WTC11 (cell line): ENCODE results near the gene CHRM1.

Source experiments
- MXD4 ChIP-seq: fragments of 250-450 bp; sonication (Bioruptor Pico); IDR thresholded peaks from 2 replicates; pipeline ENCODE4 v1.8.0; 2021; ENCODE audit warnings: mild to moderate bottlenecking, moderate library complexity, borderline replicate concordance
- NFYB ChIP-seq: sonication (generic); formaldehyde crosslinking; conservative IDR thresholded peaks from 2 replicates; pipeline ENCODE4 v1.8.0; 2022; ENCODE audit warnings: low read depth, missing genetic modification reagents
- TF ChIP-seq, protein P1 (sequence below): fragments of 200-600 bp; IDR thresholded peaks from 2 replicates; pipeline ENCODE4 v1.8.0; 2022; ENCODE audit warnings: antibody characterized with exemption
- TF ChIP-seq, protein P2 (sequence below): fragments of 250-450 bp; sonication (Bioruptor Pico); IDR thresholded peaks from 2 replicates; pipeline ENCODE4 v1.9.0; 2021; ENCODE audit warnings: moderate library complexity, mild to moderate bottlenecking, inconsistent platforms, borderline replicate concordance

DNA sequence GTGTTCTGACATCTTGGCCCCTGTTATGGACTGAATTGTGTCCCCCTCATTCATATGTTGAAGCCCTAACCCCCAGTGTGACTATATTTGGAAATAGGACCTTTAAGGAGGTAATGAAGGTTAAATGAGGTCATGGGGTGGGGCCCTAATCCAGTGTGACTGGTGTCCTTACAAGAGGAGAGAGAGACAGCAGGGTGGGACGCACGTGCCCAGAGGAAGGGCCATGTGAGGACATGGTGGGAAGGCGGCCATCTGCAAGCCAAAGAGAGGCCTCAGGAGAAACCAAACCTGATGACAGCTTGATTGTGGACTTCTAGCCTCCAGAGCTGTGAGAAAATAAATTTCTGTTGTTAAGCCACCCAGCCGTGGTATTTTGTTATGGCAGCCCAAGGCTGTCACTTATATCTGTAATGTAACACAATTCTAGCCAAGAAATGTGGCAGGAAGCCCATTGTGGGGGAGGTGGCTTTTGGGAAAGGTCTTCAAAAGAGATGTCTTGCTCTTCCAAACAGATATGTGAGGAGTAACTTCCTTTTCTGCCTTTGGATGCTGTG is 39.9 kb upstream of the CHRM1 start:
- no peak for TF ChIP-seq MXD4
- no peak for TF ChIP-seq NFYB (CRISPR knock-in tag)
- TF ChIP-seq, protein P1, sequence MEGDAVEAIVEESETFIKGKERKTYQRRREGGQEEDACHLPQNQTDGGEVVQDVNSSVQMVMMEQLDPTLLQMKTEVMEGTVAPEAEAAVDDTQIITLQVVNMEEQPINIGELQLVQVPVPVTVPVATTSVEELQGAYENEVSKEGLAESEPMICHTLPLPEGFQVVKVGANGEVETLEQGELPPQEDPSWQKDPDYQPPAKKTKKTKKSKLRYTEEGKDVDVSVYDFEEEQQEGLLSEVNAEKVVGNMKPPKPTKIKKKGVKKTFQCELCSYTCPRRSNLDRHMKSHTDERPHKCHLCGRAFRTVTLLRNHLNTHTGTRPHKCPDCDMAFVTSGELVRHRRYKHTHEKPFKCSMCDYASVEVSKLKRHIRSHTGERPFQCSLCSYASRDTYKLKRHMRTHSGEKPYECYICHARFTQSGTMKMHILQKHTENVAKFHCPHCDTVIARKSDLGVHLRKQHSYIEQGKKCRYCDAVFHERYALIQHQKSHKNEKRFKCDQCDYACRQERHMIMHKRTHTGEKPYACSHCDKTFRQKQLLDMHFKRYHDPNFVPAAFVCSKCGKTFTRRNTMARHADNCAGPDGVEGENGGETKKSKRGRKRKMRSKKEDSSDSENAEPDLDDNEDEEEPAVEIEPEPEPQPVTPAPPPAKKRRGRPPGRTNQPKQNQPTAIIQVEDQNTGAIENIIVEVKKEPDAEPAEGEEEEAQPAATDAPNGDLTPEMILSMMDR: no peak
- TF ChIP-seq, protein P2, sequence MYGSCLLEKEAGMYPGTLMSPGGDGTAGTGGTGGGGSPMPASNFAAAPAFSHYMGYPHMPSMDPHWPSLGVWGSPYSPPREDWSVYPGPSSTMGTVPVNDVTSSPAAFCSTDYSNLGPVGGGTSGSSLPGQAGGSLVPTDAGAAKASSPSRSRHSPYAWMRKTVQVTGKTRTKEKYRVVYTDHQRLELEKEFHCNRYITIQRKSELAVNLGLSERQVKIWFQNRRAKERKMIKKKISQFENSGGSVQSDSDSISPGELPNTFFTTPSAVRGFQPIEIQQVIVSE (CRISPR knock-in tag): no peak
